HepG2 (cell line): Measurements from ENCODE around the gene HSF4. TPM values are rescaled to one million over a fixed set of nuclear protein-coding genes. Genes with fewer than 3 reads are reported as not detected.

Source experiments
- HIC2 ChIP-seq: sonication (generic); formaldehyde crosslinking; IDR thresholded peaks from 2 replicates; pipeline ENCODE4 v1.9.0; 2022; ENCODE audit warnings: low read depth, missing genetic modification reagents
- HOXA9 ChIP-seq: sonication (generic); formaldehyde crosslinking; IDR thresholded peaks from 2 replicates; pipeline ENCODE4 v1.8.1; 2022; ENCODE audit warnings: missing genetic modification reagents, mild to moderate bottlenecking, moderate library complexity, borderline replicate concordance
- KDM1A ChIP-seq: IDR thresholded peaks from 2 replicates; pipeline ENCODE4 v1.6.1; 2016; ENCODE audit warnings: missing compliant biosample characterization
- KDM2A ChIP-seq: sonication (generic); formaldehyde crosslinking; IDR thresholded peaks from 2 replicates; pipeline ENCODE4 v1.4.0; 2020; ENCODE audit warnings: low read depth, missing genetic modification reagents, borderline replicate concordance
- KLF11 ChIP-seq: IDR thresholded peaks from 2 replicates; pipeline ENCODE4 v1.6.1; 2016; ENCODE audit warnings: missing compliant biosample characterization
- MIER3 ChIP-seq: IDR thresholded peaks from 2 replicates; pipeline ENCODE4 v1.6.1; 2016; ENCODE audit warnings: missing compliant biosample characterization, borderline replicate concordance
- NFIC ChIP-seq: IDR thresholded peaks from 2 replicates; pipeline ENCODE4 v1.6.1; 2012; ENCODE audit warnings: mild to moderate bottlenecking, low read length, inconsistent platforms
- PAF1 ChIP-seq: IDR thresholded peaks from 2 replicates; pipeline ENCODE4 v1.6.1; 2016; ENCODE audit warnings: missing genetic modification reagents, missing compliant biosample characterization
- POLR2AphosphoS2 ChIP-seq: IDR thresholded peaks from 2 replicates; pipeline ENCODE4 v1.6.1; 2011; ENCODE audit warnings: low read depth, low read length, improper control_type of control experiment
- PTBP1 ChIP-seq: fragments of 200-400 bp; formaldehyde crosslinking; IDR thresholded peaks from 2 replicates; pipeline ENCODE4 v1.6.1; 2018; ENCODE audit warnings: low read length, low read depth; ENCODE audit not compliant: poor library complexity, severe bottlenecking
- RXRB ChIP-seq: IDR thresholded peaks from 2 replicates; pipeline ENCODE4 v1.6.1; 2016; ENCODE audit warnings: borderline replicate concordance, missing genetic modification reagents, missing compliant biosample characterization
- YEATS2 ChIP-seq: sonication (generic); formaldehyde crosslinking; IDR thresholded peaks from 2 replicates; pipeline ENCODE4 v1.4.0; 2020; ENCODE audit warnings: missing genetic modification reagents, borderline replicate concordance
- ZNF629 ChIP-seq: sonication (generic); formaldehyde crosslinking; conservative IDR thresholded peaks from 2 replicates; pipeline ENCODE4 v1.5.0; 2020; ENCODE audit warnings: missing genetic modification reagents
- ZNF703 ChIP-seq: sonication (generic); formaldehyde crosslinking; IDR thresholded peaks from 2 replicates; pipeline ENCODE4 v1.5.1; 2020; ENCODE audit warnings: missing genetic modification reagents, mild to moderate bottlenecking, moderate library complexity, borderline replicate concordance
- polyA plus RNA-seq, 8 experiments: library from polyadenylated mRNA; depleted of rRNA in 3 of 8; stranded (reverse) in 7 of 8; unstranded in 1 of 8; fragments of >200 nt; fragmentation: Illumina TruSeq in 4 of 8; extraction: Trizol in 4 of 8; gene quantifications; 2 replicates each; pipeline versions ENCODE4 v1.2.1 to v1.2.3, GENCODE V29; 2011 to 2016; ENCODE audit warnings: low read depth in 4 of 8, missing spikeins in 1 of 8, mixed read lengths in 1 of 8; ENCODE audit not compliant: insufficient read depth in 1 of 8
- total RNA-seq, 5 experiments: library from RNA; depleted of rRNA; stranded (reverse); fragments of >200 nt; fragmentation: Illumina TruSeq; extraction: Trizol; gene quantifications; 2 replicates each; pipeline ENCODE4 v1.2.3, GENCODE V29; 2016; ENCODE audit warnings: low read depth in 1 of 5
- TF ChIP-seq, protein P1 (sequence below): IDR thresholded peaks from 2 replicates; pipeline ENCODE4 v1.6.1; 2012; ENCODE audit warnings: low read depth, low read length, improper control_type of control experiment
- TF ChIP-seq, protein P2 (sequence below): sonication (generic); formaldehyde crosslinking; IDR thresholded peaks from 2 replicates; pipeline ENCODE4 v1.5.0; 2020; ENCODE audit warnings: missing genetic modification reagents
- TF ChIP-seq, protein P3 (sequence below): sonication (generic); formaldehyde crosslinking; IDR thresholded peaks from 2 replicates; pipeline ENCODE4 v1.8.0; 2022; ENCODE audit warnings: missing genetic modification reagents, mild to moderate bottlenecking, inconsistent platforms, borderline replicate concordance
- TF ChIP-seq, protein P4 (sequence below): sonication (generic); formaldehyde crosslinking; IDR thresholded peaks from 2 replicates; pipeline ENCODE4 v1.5.0; 2020; ENCODE audit warnings: mild to moderate bottlenecking, missing genetic modification reagents, moderate library complexity

Gene HSF4
- total and polyA plus RNA-seq, 2 of the 13 experiments (the other 11 are each of a cell fraction or from before 2014, with no cell fraction given): 3.5 to 16.9 TPM

- TF ChIP-seq YEATS2 (no peak), PAF1 (CRISPR knock-in tag) (no peak), POLR2AphosphoS2 (no peak), HIC2 (CRISPR knock-in tag) (peak; percentile 94), KDM1A (CRISPR knock-in tag) (no peak), HOXA9 (peak; percentile 61; the same call in 1 of the 2 replicates), RXRB (CRISPR knock-in tag) (peak; percentile 4; the same call in 1 of the 2 replicates), ZNF703 (CRISPR knock-in tag) (no peak), MIER3 (CRISPR knock-in tag) (no peak), KLF11 (CRISPR knock-in tag) (no peak), NFIC (no peak), KDM2A (CRISPR knock-in tag) (peak; percentile 28), ZNF629 (CRISPR knock-in tag) (no peak), PTBP1 (peak; percentile 17)
- TF ChIP-seq, protein P1, sequence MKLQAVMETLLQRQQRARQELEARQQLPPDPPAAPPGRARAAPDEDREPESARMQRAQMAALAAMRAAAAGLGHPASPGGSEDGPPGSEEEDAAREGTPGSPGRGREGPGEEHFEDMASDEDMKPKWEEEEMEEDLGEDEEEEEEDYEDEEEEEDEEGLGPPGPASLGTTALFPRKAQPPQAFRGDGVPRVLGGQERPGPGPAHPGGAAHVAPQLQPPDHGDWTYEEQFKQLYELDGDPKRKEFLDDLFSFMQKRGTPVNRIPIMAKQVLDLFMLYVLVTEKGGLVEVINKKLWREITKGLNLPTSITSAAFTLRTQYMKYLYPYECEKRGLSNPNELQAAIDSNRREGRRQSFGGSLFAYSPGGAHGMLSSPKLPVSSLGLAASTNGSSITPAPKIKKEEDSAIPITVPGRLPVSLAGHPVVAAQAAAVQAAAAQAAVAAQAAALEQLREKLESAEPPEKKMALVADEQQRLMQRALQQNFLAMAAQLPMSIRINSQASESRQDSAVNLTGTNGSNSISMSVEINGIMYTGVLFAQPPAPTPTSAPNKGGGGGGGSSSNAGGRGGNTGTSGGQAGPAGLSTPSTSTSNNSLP: no peak
- TF ChIP-seq, protein P2, sequence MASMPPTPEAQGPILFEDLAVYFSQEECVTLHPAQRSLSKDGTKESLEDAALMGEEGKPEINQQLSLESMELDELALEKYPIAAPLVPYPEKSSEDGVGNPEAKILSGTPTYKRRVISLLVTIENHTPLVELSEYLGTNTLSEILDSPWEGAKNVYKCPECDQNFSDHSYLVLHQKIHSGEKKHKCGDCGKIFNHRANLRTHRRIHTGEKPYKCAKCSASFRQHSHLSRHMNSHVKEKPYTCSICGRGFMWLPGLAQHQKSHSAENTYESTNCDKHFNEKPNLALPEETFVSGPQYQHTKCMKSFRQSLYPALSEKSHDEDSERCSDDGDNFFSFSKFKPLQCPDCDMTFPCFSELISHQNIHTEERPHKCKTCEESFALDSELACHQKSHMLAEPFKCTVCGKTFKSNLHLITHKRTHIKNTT (CRISPR knock-in tag): no peak
- TF ChIP-seq, protein P3, sequence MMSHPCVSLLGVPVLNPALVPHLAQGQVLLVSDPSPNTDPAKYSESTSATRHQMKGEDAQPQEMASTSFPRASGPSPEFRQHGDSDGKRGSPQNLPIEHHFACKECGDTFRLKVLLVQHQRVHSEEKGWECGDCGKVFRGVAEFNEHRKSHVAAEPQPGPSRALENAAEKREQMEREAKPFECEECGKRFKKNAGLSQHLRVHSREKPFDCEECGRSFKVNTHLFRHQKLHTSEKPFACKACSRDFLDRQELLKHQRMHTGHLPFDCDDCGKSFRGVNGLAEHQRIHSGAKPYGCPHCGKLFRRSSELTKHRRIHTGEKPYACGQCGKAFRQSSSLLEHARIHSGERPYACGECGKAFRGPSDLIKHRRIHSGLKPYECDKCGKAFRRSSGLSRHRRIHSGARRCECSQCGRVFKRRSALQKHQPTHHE (CRISPR knock-in tag): no peak
- TF ChIP-seq, protein P4, sequence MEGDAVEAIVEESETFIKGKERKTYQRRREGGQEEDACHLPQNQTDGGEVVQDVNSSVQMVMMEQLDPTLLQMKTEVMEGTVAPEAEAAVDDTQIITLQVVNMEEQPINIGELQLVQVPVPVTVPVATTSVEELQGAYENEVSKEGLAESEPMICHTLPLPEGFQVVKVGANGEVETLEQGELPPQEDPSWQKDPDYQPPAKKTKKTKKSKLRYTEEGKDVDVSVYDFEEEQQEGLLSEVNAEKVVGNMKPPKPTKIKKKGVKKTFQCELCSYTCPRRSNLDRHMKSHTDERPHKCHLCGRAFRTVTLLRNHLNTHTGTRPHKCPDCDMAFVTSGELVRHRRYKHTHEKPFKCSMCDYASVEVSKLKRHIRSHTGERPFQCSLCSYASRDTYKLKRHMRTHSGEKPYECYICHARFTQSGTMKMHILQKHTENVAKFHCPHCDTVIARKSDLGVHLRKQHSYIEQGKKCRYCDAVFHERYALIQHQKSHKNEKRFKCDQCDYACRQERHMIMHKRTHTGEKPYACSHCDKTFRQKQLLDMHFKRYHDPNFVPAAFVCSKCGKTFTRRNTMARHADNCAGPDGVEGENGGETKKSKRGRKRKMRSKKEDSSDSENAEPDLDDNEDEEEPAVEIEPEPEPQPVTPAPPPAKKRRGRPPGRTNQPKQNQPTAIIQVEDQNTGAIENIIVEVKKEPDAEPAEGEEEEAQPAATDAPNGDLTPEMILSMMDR (CRISPR knock-in tag): peak; percentile 38; the same call in 1 of the 2 replicates
Observed at GRCh38 chr16:67210069-67210937, 45.8 kb downstream of the HSF4 start (continued).
